ENCODE results near the gene LRRC52. TPM values are rescaled to one million over a fixed set of nuclear protein-coding genes. Genes with fewer than 3 reads are reported as not detected.
"Not testable (repeated sequence)": the region's sequence is repeated elsewhere in the genome, so short reads cannot be mapped to it uniquely, and the experiment has no call there.

Gene LRRC52
- total and polyA plus RNA-seq, 2 donors (not counting 1 experiment from before 2014, with no cell fraction given): not detected

GRCh38 chr1:165581926-165582325, 38.1 kb downstream of the LRRC52 start:
- CTCF ChIA-PET: interaction anchor here (1.5 kb wide), 1 partner anchor 214 kb away, joined by 5 read pairs; no protein-coding TSS in a partner anchor
- Mint-ChIP-seq H3K27me3 (peaks cover 37% of the 10 kb centered on the region), H3K27ac (no peak overlapping the region), H3K4me1 (no peaks in the 10 kb centered on the region), H3K4me3 (no peak overlapping the region), H3K9me3 (ENCODE audit: insufficient read depth) (no peaks in the 10 kb centered on the region)
- TF ChIP-seq, protein P1, sequence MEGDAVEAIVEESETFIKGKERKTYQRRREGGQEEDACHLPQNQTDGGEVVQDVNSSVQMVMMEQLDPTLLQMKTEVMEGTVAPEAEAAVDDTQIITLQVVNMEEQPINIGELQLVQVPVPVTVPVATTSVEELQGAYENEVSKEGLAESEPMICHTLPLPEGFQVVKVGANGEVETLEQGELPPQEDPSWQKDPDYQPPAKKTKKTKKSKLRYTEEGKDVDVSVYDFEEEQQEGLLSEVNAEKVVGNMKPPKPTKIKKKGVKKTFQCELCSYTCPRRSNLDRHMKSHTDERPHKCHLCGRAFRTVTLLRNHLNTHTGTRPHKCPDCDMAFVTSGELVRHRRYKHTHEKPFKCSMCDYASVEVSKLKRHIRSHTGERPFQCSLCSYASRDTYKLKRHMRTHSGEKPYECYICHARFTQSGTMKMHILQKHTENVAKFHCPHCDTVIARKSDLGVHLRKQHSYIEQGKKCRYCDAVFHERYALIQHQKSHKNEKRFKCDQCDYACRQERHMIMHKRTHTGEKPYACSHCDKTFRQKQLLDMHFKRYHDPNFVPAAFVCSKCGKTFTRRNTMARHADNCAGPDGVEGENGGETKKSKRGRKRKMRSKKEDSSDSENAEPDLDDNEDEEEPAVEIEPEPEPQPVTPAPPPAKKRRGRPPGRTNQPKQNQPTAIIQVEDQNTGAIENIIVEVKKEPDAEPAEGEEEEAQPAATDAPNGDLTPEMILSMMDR (IDR thresholded peaks at IDR 0.05): no peak
- no peak for TF ChIP-seq EZH2 (IDR thresholded peaks at IDR 0.05; ENCODE audit: borderline replicate concordance, insufficient read depth, low read depth, low read length, poor library complexity, severe bottlenecking)
- H3K27me3 ChIP-seq (replicated peaks in 1 of 4; ENCODE audit: control extremely low read depth in 1 of 4, control insufficient read depth in 3 of 4, insufficient read depth in 4 of 4, low read length in 3 of 4): peaks cover 0 to 21% (median 6%) of the 10 kb centered on the region in 4 experiments
- ATAC-seq (ENCODE audit: low read depth) (no peak), DNase-seq (no peak)
- no peaks in the 10 kb centered on the region for H3K79me2 ChIP-seq (ENCODE audit: control insufficient read depth, insufficient read depth, low read length)
- H3K4me2 ChIP-seq (replicated peaks; ENCODE audit: low read depth, low read length, poor library complexity, severe bottlenecking): no peak overlapping the region
- no peak overlapping the region for H2AFZ ChIP-seq (ENCODE audit: insufficient read depth, low read depth, low read length, poor library complexity, severe bottlenecking)
- no peaks in the 10 kb centered on the region for H3K4me1 ChIP-seq (ENCODE audit: control insufficient read depth in 2 of 2, insufficient read depth in 2 of 2, low read length in 2 of 2)
- POLR2A ChIA-PET: no interaction called here
- no peak overlapping the region for H3K9ac ChIP-seq (ENCODE audit: low read length)
- H4K20me1 ChIP-seq (ENCODE audit: control insufficient read depth, insufficient read depth, low read length, poor library complexity, severe bottlenecking): no peaks in the 10 kb centered on the region
- H3K4me3 ChIP-seq (ENCODE audit: control extremely low read depth in 1 of 5, extremely low read depth in 1 of 5, insufficient read depth in 1 of 5, low read depth in 2 of 5, low read length in 4 of 5): no peak overlapping the region
- 98% methylated on average over 25 of the region's 25 CpGs for WGBS (ENCODE audit: insufficient coverage)
- intact Hi-C loops (cut with micrococcal nuclease): no loop called here
- H3K36me3 ChIP-seq (replicated peaks in 1 of 2; ENCODE audit: control extremely low read depth in 1 of 2, control insufficient read depth in 1 of 2, extremely low read depth in 1 of 2, insufficient read depth in 2 of 2, low read length in 1 of 2): no peaks in the 10 kb centered on the region
- H3K27ac ChIP-seq (ENCODE audit: low read length in 2 of 2): no peak overlapping the region
- peaks cover 0 to 4% (median 1%) of the 10 kb centered on the region in 3 donors for H3K9me3 ChIP-seq (ENCODE audit: control extremely low read depth in 1 of 3, control insufficient read depth in 2 of 3, insufficient read depth in 1 of 3, low read length in 2 of 3)

DNA sequence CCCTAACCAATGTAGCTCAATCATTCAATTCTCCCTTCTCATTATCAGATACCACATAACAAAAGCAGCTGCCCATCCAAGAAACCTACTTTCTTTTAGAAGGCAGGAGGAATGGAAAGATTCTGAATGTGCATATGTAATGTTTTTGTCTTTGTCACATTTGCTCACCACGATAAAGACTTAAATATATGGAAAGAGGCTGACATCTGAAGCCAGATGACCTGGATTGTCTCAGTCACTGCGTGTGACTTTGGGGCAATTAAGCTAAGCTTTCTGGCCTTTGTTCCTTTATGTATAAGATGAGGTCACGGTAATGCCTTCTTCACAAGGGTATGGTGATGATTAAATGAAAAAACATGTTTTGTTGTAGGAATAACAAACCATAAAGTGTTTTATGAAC, 42.6 kb downstream of the LRRC52 start:
- POLR2A ChIA-PET: no interaction called here
- Histone ChIP-seq H3K36me3 (replicated peaks in 1 of 2; ENCODE audit: control extremely low read depth in 1 of 2, control insufficient read depth in 1 of 2, extremely low read depth in 1 of 2, insufficient read depth in 2 of 2, low read length in 1 of 2) (no peaks in the 10 kb centered on the region), H3K79me2 (ENCODE audit: control insufficient read depth, insufficient read depth, low read length) (no peaks in the 10 kb centered on the region), H3K27me3 (replicated peaks in 1 of 4; ENCODE audit: control extremely low read depth in 1 of 4, control insufficient read depth in 3 of 4, insufficient read depth in 4 of 4, low read length in 3 of 4) (peaks cover 0 to 47% (median 30%) of the 10 kb centered on the region in 4 experiments), H3K9me3 (ENCODE audit: control extremely low read depth in 1 of 3, control insufficient read depth in 2 of 3, insufficient read depth in 1 of 3, low read length in 2 of 3) (peaks cover 0 to 4% (median 1%) of the 10 kb centered on the region in 3 donors), H2AFZ (ENCODE audit: insufficient read depth, low read depth, low read length, poor library complexity, severe bottlenecking) (no peak overlapping the region), H3K27ac (ENCODE audit: low read length in 2 of 2) (no peak overlapping the region), H3K4me2 (replicated peaks; ENCODE audit: low read depth, low read length, poor library complexity, severe bottlenecking) (no peak overlapping the region), H4K20me1 (ENCODE audit: control insufficient read depth, insufficient read depth, low read length, poor library complexity, severe bottlenecking) (no peaks in the 10 kb centered on the region), H3K9ac (ENCODE audit: low read length) (no peak overlapping the region), H3K4me1 (ENCODE audit: control insufficient read depth in 2 of 2, insufficient read depth in 2 of 2, low read length in 2 of 2) (no peaks in the 10 kb centered on the region), H3K4me3 (ENCODE audit: control extremely low read depth in 1 of 5, extremely low read depth in 1 of 5, insufficient read depth in 1 of 5, low read depth in 2 of 5, low read length in 4 of 5) (no peak overlapping the region)
- CTCF ChIA-PET: interaction anchor here (1.4 to 3.6 kb wide), 3 partner anchors 15 to 218 kb away, joined by 4 to 23 read pairs (median 5); no protein-coding TSS in a partner anchor
- intact Hi-C loops (cut with micrococcal nuclease): no loop called here
- H3K27me3 Mint-ChIP-seq: peaks cover 61% of the 10 kb centered on the region
- H3K9me3 Mint-ChIP-seq (ENCODE audit: insufficient read depth): no peaks in the 10 kb centered on the region
- no peak overlapping the region for H3K4me3 Mint-ChIP-seq
- H3K27ac Mint-ChIP-seq: no peak overlapping the region
- no peak for TF ChIP-seq EZH2 (IDR thresholded peaks at IDR 0.05; ENCODE audit: borderline replicate concordance, insufficient read depth, low read depth, low read length, poor library complexity, severe bottlenecking)
- TF ChIP-seq, protein P1 (IDR thresholded peaks at IDR 0.05): no peak
- WGBS (ENCODE audit: insufficient coverage): 60% methylated on average over 2 of the region's 3 CpGs
- H3K4me1 Mint-ChIP-seq: no peaks in the 10 kb centered on the region
- no peak for DNase-seq
- no peak for ATAC-seq (ENCODE audit: low read depth)

DNA sequence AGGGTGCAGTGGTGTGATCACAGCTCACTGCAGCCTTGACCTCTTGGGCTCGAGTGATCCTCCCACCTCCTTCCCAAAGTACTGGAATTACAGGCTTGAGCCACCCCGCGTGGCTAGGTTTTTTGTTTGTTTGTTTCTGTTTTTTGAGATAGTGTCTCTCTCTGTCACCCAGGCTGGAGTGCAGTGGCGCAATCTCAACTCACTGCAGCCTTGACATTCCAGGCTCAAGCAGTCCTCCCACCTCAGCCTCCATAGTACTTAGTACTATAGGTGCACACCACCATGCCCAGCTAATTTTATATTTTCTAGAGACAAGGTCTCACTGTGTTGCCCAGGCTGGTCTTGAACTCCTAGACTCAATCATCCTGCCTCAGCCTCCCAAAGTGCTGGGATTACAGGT, 47.6 kb downstream of the LRRC52 start:
- H3K27me3 Mint-ChIP-seq: peaks cover 71% of the 10 kb centered on the region
- WGBS (ENCODE audit: insufficient coverage): 89% methylated on average over 1 of the region's 4 CpGs
- POLR2A ChIA-PET; H3K27ac Mint-ChIP-seq; H3K4me3 Mint-ChIP-seq; H3K9me3 ChIP-seq (ENCODE audit: control extremely low read depth in 1 of 3, control insufficient read depth in 2 of 3, insufficient read depth in 1 of 3, low read length in 2 of 3); H3K36me3 ChIP-seq (replicated peaks in 1 of 2; ENCODE audit: control extremely low read depth in 1 of 2, control insufficient read depth in 1 of 2, extremely low read depth in 1 of 2, insufficient read depth in 2 of 2, low read length in 1 of 2); H3K27ac ChIP-seq (ENCODE audit: low read length in 2 of 2); H3K9me3 Mint-ChIP-seq (ENCODE audit: insufficient read depth); ATAC-seq (ENCODE audit: low read depth); H3K4me1 Mint-ChIP-seq; H3K4me3 ChIP-seq (ENCODE audit: control extremely low read depth in 1 of 5, extremely low read depth in 1 of 5, insufficient read depth in 1 of 5, low read depth in 2 of 5, low read length in 4 of 5); H3K9ac ChIP-seq (ENCODE audit: low read length); H3K79me2 ChIP-seq (ENCODE audit: control insufficient read depth, insufficient read depth, low read length); H4K20me1 ChIP-seq (ENCODE audit: control insufficient read depth, insufficient read depth, low read length, poor library complexity, severe bottlenecking); DNase-seq; H3K4me1 ChIP-seq (ENCODE audit: control insufficient read depth in 2 of 2, insufficient read depth in 2 of 2, low read length in 2 of 2); H3K4me2 ChIP-seq (replicated peaks; ENCODE audit: low read depth, low read length, poor library complexity, severe bottlenecking); H2AFZ ChIP-seq (ENCODE audit: insufficient read depth, low read depth, low read length, poor library complexity, severe bottlenecking): not testable (repeated sequence)
- CTCF ChIA-PET: interaction anchor here (0.6 to 14.4 kb wide), 15 partner anchors 7 to 1364 kb away, joined by 3 to 206 read pairs (median 5); no protein-coding TSS in a partner anchor
- H3K27me3 ChIP-seq (replicated peaks in 1 of 4; ENCODE audit: control extremely low read depth in 1 of 4, control insufficient read depth in 3 of 4, insufficient read depth in 4 of 4, low read length in 3 of 4): peaks cover 0 to 62% (median 59%) of the 10 kb centered on the region in 4 experiments
- intact Hi-C loops (cut with micrococcal nuclease): loop anchor here (10.0 kb wide), 1 partner anchor 477 kb away; no protein-coding TSS in a partner anchor

Measured in B cell (primary cell).